ENCODE results near the gene ETNK1.
"Not testable (repeated sequence)": the region's sequence is repeated elsewhere in the genome, so short reads cannot be mapped to it uniquely, and the experiment has no call there.

Gene ETNK1

GRCh38 chr12:22624870-22625761 lies at the start of gene ETNK1:
Gene ETNK1 (plus strand): TSS chr12:22625171. CDS start chr12:22625431, 260 bp downstream.
- peak within 1 kb of the TSS; percentile 92 for H3K4me3 ChIP-seq (ENCODE audit: low read length)
- TF ChIP-seq ZNF274 (IDR thresholded peaks at IDR 0.05; ENCODE audit: low read depth, low read length), result no peak

GRCh38 chr12:22576065-22576464 lies 48.9 kb upstream of the ETNK1 start:
- no peak overlapping the region for H3K4me3 ChIP-seq (ENCODE audit: low read length)
- no peak for TF ChIP-seq ZNF274 (IDR thresholded peaks at IDR 0.05; ENCODE audit: low read depth, low read length)

- H3K4me3 ChIP-seq (ENCODE audit: low read length), result no peak overlapping the region
- TF ChIP-seq ZNF274 (IDR thresholded peaks at IDR 0.05; ENCODE audit: low read depth, low read length), result no peak
Observed at GRCh38 chr12:22576473-22576872, 48.5 kb upstream of the ETNK1 start.

- no peak for TF ChIP-seq ZNF274 (IDR thresholded peaks at IDR 0.05; ENCODE audit: low read depth, low read length)
- H3K4me3 ChIP-seq (ENCODE audit: low read length), result no peak overlapping the region
Observed at GRCh38 chr12:22577667-22578066, 47.3 kb upstream of the ETNK1 start.

- no peak overlapping the region for H3K4me3 ChIP-seq (ENCODE audit: low read length)
- no peak for TF ChIP-seq ZNF274 (IDR thresholded peaks at IDR 0.05; ENCODE audit: low read depth, low read length)
Observed at GRCh38 chr12:22578328-22578727, 46.6 kb upstream of the ETNK1 start.

- no peak overlapping the region for H3K4me3 ChIP-seq (ENCODE audit: low read length)
- TF ChIP-seq ZNF274 (IDR thresholded peaks at IDR 0.05; ENCODE audit: low read depth, low read length), result no peak
Observed at GRCh38 chr12:22588817-22589216, 36.2 kb upstream of the ETNK1 start.

GRCh38 chr12:22593864-22594263 lies 31.1 kb upstream of the ETNK1 start:
- no peak for TF ChIP-seq ZNF274 (IDR thresholded peaks at IDR 0.05; ENCODE audit: low read depth, low read length)
- H3K4me3 ChIP-seq (ENCODE audit: low read length), result no peak overlapping the region

GRCh38 chr12:22597539-22597938 lies 27.4 kb upstream of the ETNK1 start:
- not testable (repeated sequence) for H3K4me3 ChIP-seq (ENCODE audit: low read length)

- H3K4me3 ChIP-seq (ENCODE audit: low read length), result no peak overlapping the region
- no peak for TF ChIP-seq ZNF274 (IDR thresholded peaks at IDR 0.05; ENCODE audit: low read depth, low read length)
Observed at GRCh38 chr12:22598141-22598762, 26.7 kb upstream of the ETNK1 start.

- no peak for TF ChIP-seq ZNF274 (IDR thresholded peaks at IDR 0.05; ENCODE audit: low read depth, low read length)
- no peak overlapping the region for H3K4me3 ChIP-seq (ENCODE audit: low read length)
Observed at GRCh38 chr12:22598763-22599161, 26.2 kb upstream of the ETNK1 start.

GRCh38 chr12:22600181-22600580 lies 24.8 kb upstream of the ETNK1 start:
- no peak overlapping the region for H3K4me3 ChIP-seq (ENCODE audit: low read length)
- TF ChIP-seq ZNF274 (IDR thresholded peaks at IDR 0.05; ENCODE audit: low read depth, low read length), result no peak

GRCh38 chr12:22609501-22609900 lies 15.5 kb upstream of the ETNK1 start:
- no peak overlapping the region for H3K4me3 ChIP-seq (ENCODE audit: low read length)
- TF ChIP-seq ZNF274 (IDR thresholded peaks at IDR 0.05; ENCODE audit: low read depth, low read length), result no peak

- TF ChIP-seq ZNF274 (IDR thresholded peaks at IDR 0.05; ENCODE audit: low read depth, low read length), result no peak
- H3K4me3 ChIP-seq (ENCODE audit: low read length), result no peak overlapping the region
Observed at GRCh38 chr12:22610131-22610530, 14.8 kb upstream of the ETNK1 start.

- H3K4me3 ChIP-seq (ENCODE audit: low read length), result not testable (repeated sequence)
Observed at GRCh38 chr12:22612822-22613221, 12.1 kb upstream of the ETNK1 start.

- TF ChIP-seq ZNF274 (IDR thresholded peaks at IDR 0.05; ENCODE audit: low read depth, low read length), result no peak
- no peak overlapping the region for H3K4me3 ChIP-seq (ENCODE audit: low read length)
Observed at GRCh38 chr12:22615963-22616501, 8.9 kb upstream of the ETNK1 start.

Data from GM08714 (cell line).